HL-60 (cell line): Measurements from ENCODE around the gene CIRBP.
"Not testable (repeated sequence)": the region's sequence is repeated elsewhere in the genome, so short reads cannot be mapped to it uniquely, and the experiment has no call there.

Experiments
- DNase-seq, 2 experiments: peaks; one replicate each; pipeline ENCODE4 v3.0.0-alpha.2; 2010 to 2020; ENCODE audit warnings: low read depth in 1 of 2, low spot score in 1 of 2
- H3K27ac ChIP-seq: fragments of 250-450 bp; sonication (Bioruptor Pico); replicated peaks from 2 replicates; pipeline ENCODE4 v1.5.1; 2020; ENCODE audit warnings: mild to moderate bottlenecking, moderate library complexity
- H3K27me3 ChIP-seq: fragments of 250-450 bp; sonication (Bioruptor Pico); 2 replicates; pipeline ENCODE4 v1.5.1; 2021; ENCODE audit warnings: mild to moderate bottlenecking, moderate library complexity; ENCODE audit not compliant: insufficient read depth, poor library complexity, severe bottlenecking
- H3K4me3 ChIP-seq: replicated peaks from 2 replicates; pipeline ENCODE4 v1.5.1; 2011; ENCODE audit warnings: mild to moderate bottlenecking, control low read depth, low read length; ENCODE audit not compliant: insufficient read depth
- CTCF ChIP-seq: IDR thresholded peaks from one replicate; pipeline ENCODE4 v1.5.1; 2011; ENCODE audit warnings: low read length, control low read depth, inconsistent platforms; ENCODE audit not compliant: insufficient read depth
- GABPA ChIP-seq: IDR thresholded peaks from 2 replicates; pipeline ENCODE4 v1.6.1; 2012; ENCODE audit warnings: low read depth
- POLR2AphosphoS5 ChIP-seq: IDR thresholded peaks from 2 replicates; pipeline ENCODE4 v1.6.1; 2012; ENCODE audit warnings: low read depth
- SPI1 ChIP-seq: IDR thresholded peaks from 2 replicates; pipeline ENCODE4 v1.6.1; 2012; ENCODE audit warnings: low read depth, mild to moderate bottlenecking, borderline replicate concordance
- TF ChIP-seq, protein P1 (sequence below): IDR thresholded peaks from 2 replicates; pipeline ENCODE4 v1.6.1; 2012; ENCODE audit warnings: low read depth; ENCODE audit not compliant: insufficient replicate concordance

CIRBP gene

GRCh38 chr19:1316466-1316865 lies 47.3 kb downstream of the CIRBP start:
- DNase-seq = no peak
- H3K4me3 ChIP-seq = no peak overlapping the region
- H3K27me3 ChIP-seq = peaks cover 18% of the 10 kb centered on the region
- no peak for TF ChIP-seq CTCF
- no peak overlapping the region for H3K27ac ChIP-seq

DNA sequence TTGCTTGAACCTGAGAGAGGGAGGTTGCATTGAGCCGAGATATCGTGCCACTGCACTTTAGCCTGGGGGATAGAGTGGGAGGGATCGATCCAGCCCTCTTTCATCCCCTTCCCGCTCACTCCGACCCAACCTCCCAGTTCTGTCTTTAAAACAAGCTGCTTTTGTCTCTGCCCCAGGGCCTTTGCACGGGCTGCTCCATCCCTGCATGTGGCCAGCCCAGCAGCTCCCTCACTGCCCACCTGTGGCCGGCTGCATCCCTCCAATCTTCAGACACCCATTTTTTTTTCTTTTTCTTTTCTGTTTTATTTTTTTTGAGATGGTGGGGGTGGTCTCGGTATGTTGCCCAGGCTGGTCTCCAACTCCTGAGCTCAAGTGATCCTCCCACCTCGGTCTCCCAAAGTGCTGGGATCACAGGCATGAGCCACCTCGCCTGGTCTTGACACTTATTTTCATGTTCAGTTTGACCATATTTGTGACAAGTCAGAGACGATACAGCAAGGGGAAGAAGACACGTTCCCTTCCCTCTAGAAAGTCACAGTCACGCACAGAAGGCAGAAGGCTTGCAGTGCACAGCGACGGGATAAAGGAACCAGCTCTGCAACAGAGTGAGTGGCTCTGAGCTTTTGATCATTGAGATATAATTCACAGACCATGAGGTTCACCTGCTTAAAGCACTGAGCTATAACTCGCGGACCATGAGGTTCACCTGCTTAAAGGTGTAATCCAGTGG lies 48.3 kb downstream of the CIRBP start:
- peaks cover 21% of the 10 kb centered on the region for H3K27me3 ChIP-seq
- no peak overlapping the region for H3K4me3 ChIP-seq
- DNase-seq = peak in 1 of 2 experiments; percentile 54
- TF ChIP-seq GABPA = no peak
- no peak for TF ChIP-seq CTCF
- TF ChIP-seq, protein P1, sequence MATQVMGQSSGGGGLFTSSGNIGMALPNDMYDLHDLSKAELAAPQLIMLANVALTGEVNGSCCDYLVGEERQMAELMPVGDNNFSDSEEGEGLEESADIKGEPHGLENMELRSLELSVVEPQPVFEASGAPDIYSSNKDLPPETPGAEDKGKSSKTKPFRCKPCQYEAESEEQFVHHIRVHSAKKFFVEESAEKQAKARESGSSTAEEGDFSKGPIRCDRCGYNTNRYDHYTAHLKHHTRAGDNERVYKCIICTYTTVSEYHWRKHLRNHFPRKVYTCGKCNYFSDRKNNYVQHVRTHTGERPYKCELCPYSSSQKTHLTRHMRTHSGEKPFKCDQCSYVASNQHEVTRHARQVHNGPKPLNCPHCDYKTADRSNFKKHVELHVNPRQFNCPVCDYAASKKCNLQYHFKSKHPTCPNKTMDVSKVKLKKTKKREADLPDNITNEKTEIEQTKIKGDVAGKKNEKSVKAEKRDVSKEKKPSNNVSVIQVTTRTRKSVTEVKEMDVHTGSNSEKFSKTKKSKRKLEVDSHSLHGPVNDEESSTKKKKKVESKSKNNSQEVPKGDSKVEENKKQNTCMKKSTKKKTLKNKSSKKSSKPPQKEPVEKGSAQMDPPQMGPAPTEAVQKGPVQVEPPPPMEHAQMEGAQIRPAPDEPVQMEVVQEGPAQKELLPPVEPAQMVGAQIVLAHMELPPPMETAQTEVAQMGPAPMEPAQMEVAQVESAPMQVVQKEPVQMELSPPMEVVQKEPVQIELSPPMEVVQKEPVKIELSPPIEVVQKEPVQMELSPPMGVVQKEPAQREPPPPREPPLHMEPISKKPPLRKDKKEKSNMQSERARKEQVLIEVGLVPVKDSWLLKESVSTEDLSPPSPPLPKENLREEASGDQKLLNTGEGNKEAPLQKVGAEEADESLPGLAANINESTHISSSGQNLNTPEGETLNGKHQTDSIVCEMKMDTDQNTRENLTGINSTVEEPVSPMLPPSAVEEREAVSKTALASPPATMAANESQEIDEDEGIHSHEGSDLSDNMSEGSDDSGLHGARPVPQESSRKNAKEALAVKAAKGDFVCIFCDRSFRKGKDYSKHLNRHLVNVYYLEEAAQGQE = no peak
- no peak for TF ChIP-seq SPI1
- no peak for TF ChIP-seq POLR2AphosphoS5
- no peak overlapping the region for H3K27ac ChIP-seq

- no peak for DNase-seq
- H3K27ac ChIP-seq = no peak overlapping the region
- peaks cover 22% of the 10 kb centered on the region for H3K27me3 ChIP-seq
- no peak overlapping the region for H3K4me3 ChIP-seq
- no peak for TF ChIP-seq SPI1
- no peak for TF ChIP-seq POLR2AphosphoS5
- TF ChIP-seq CTCF = no peak
- no peak for TF ChIP-seq GABPA
- TF ChIP-seq, protein P1 = no peak
Observed at GRCh38 chr19:1318678-1319471, 49.7 kb downstream of the CIRBP start.

DNA sequence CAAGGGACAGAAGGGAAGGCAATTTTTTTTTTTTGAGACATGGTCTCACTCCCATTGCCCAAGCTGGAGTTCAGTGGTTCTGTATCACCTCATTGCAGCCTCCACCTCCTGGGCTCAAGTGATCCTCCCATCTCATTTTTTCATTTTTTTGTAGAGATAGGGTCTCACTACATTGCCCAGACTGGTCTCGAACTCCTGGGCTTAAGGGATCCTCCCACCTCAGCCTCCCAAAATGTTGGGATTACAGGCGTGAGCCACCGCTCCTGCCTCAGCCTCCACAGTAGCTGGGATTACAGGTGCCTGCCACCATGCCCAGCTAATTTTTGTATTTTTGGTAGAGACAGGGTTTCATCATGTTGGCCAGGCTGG lies 51.1 kb downstream of the CIRBP start:
- H3K27me3 ChIP-seq = peaks cover 30% of the 10 kb centered on the region
- not testable (repeated sequence) for DNase-seq, H3K27ac ChIP-seq, H3K4me3 ChIP-seq
